SH-SY5Y (cell line): ENCODE results near the gene PGS1.

Experiments
- GATA2 ChIP-seq: IDR thresholded peaks from 2 replicates; pipeline ENCODE4 v1.6.1; 2011; ENCODE audit warnings: mild to moderate bottlenecking, low read depth, low read length
- GATA3 ChIP-seq: IDR thresholded peaks from 2 replicates; pipeline ENCODE4 v1.6.1; 2011; ENCODE audit warnings: low read depth, mild to moderate bottlenecking, low read length, moderate library complexity

- TF ChIP-seq GATA2 = no peak
- TF ChIP-seq GATA3 = no peak
Measured at GRCh38 chr17:78428025-78428575, 49.7 kb downstream of the PGS1 start.
